ENCODE data around the gene PPP1R9A. TPM values are rescaled to one million over a fixed set of nuclear protein-coding genes. Genes with fewer than 3 reads are reported as not detected.

PPP1R9A gene
- total RNA-seq, 4 donors from 2014 or later = 8.2 to 18.1 (median 10.0) TPM

DNA sequence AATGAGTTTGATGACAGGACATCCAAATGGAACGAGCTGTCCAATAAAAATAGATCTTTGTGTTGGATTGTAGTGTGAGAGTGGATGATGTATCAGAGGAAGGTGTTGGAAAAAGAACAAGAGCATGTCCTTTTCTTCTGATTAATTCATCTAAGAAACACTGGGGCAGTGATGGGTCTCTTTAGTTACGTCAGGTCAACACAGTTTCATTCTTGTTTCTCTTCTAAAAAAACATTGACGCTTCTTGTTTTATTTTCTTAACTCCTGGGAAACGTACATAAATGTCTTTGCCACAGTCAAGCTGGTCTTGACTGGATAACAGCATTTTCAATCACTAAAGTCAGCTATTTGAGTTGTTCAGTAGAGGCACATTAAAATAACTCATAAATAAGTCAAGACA lies 67.0 kb downstream of the PPP1R9A start:
- TF ChIP-seq, protein P1, sequence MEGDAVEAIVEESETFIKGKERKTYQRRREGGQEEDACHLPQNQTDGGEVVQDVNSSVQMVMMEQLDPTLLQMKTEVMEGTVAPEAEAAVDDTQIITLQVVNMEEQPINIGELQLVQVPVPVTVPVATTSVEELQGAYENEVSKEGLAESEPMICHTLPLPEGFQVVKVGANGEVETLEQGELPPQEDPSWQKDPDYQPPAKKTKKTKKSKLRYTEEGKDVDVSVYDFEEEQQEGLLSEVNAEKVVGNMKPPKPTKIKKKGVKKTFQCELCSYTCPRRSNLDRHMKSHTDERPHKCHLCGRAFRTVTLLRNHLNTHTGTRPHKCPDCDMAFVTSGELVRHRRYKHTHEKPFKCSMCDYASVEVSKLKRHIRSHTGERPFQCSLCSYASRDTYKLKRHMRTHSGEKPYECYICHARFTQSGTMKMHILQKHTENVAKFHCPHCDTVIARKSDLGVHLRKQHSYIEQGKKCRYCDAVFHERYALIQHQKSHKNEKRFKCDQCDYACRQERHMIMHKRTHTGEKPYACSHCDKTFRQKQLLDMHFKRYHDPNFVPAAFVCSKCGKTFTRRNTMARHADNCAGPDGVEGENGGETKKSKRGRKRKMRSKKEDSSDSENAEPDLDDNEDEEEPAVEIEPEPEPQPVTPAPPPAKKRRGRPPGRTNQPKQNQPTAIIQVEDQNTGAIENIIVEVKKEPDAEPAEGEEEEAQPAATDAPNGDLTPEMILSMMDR (IDR thresholded peaks at IDR 0.05; ENCODE audit: low read depth) = no peak

DNA sequence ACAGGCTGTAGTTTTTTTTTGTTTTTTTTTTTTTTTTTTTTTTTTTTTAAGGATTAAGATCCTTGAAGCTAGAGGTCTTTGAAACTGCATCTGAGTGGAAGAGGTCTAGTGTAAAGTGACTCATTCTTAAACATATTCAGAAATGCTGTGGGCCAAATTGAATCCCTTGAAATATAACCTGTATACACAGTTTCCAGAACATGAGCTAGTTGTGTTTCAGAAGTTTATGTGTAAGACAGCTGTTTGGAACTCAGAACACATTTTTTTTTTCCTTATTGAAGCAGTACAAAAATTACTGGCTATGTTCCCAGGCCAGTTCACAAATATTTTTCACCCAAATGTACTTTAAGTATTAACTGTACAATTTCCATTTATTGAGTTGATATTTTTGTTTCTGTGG lies 67.9 kb downstream of the PPP1R9A start:
- TF ChIP-seq, protein P1 (IDR thresholded peaks at IDR 0.05; ENCODE audit: low read depth) = no peak

DNA sequence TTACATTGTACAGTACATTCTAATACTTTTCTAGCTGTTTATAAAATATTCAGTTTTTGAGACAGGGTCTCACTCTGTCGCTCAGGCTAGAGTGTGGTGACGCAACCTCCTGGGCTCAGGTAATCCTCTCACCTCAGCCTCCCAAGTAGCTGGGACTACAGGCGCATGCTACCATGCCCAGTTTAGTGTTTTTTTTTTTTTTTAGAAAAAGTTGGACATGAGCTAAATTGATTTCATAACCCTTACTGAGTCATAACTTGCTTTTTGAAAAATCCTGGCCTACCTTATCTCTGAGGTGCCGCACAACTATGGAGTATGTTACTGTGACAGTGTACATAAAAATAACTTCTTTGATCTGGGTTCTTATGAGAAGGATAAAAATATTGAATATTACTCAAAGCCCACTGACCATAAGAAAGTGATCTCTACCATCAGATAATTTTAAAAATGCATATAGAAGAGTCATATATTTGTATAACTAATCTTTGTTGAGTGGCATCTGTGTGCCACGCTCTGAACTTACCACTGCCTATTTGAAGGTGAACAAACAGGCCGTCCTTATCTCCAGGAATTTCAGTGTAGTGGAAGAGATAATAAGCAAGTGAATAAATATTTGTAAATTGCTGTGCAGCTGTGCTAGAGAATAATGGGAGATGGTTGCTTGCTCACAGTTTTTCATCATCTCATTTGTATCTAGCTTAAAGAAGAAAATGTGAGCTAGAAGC lies 73.2 kb downstream of the PPP1R9A start:
- TF ChIP-seq, protein P1 (IDR thresholded peaks at IDR 0.05; ENCODE audit: low read depth) = no peak

DNA sequence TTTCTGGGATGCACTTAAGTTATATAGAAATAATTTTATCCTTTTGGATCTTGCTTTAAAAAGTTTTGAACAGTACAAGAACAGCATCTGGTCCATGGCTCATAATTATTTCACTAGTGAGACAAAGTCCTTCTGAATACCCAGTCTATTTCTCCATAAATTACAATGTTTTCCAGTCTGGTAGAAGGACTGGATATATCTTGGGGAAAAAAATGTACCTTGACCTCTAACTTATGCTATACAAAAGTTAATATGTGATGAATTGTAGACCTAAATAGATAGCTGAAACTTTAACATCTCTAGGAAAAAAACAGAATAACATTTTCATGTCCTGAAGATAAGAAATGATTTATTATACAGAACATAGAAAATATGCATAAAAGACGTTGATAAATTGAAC lies 88.5 kb downstream of the PPP1R9A start:
- TF ChIP-seq, protein P1 (IDR thresholded peaks at IDR 0.05; ENCODE audit: low read depth) = no peak

DNA sequence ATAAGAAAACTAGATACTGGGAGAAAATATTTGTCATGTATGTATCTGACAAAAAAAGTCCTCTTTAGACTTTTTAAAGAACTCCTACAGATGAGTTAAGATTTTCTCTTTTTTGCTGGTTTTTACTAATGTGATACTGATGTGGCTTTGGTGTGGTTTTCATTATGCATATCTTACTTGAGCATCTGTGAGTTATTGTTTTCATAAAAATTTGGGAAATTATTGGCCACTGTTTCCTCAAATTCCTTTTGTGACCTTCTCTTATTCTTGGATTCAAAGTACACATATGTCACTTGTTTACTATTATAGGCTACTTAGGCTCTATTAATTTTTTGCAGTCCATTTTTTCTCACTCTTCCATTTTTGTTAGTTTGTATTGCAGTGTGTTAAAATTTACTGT lies 89.0 kb downstream of the PPP1R9A start:
- TF ChIP-seq, protein P1 (IDR thresholded peaks at IDR 0.05; ENCODE audit: low read depth) = no peak

DNA sequence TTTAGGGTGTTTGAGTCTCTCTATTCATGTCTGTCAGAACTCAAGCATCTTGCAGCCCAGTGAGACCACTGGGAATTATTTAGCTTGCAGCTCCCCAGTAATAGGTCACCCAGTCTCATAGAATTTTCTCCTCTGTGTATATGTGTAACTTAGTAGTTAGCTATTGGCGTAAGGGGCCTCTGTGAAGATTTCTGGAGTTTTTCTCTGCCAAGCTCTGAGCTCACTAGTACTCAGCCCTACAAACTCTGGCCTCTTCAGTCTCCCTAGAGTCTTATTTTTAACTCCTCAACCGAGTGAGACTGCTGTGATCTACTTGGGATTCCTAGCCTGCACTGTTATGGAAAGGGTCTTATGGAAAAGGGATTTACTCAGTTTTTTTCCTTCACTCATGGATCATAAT lies 90.2 kb downstream of the PPP1R9A start:
- TF ChIP-seq, protein P1 (IDR thresholded peaks at IDR 0.05; ENCODE audit: low read depth) = no peak

DNA sequence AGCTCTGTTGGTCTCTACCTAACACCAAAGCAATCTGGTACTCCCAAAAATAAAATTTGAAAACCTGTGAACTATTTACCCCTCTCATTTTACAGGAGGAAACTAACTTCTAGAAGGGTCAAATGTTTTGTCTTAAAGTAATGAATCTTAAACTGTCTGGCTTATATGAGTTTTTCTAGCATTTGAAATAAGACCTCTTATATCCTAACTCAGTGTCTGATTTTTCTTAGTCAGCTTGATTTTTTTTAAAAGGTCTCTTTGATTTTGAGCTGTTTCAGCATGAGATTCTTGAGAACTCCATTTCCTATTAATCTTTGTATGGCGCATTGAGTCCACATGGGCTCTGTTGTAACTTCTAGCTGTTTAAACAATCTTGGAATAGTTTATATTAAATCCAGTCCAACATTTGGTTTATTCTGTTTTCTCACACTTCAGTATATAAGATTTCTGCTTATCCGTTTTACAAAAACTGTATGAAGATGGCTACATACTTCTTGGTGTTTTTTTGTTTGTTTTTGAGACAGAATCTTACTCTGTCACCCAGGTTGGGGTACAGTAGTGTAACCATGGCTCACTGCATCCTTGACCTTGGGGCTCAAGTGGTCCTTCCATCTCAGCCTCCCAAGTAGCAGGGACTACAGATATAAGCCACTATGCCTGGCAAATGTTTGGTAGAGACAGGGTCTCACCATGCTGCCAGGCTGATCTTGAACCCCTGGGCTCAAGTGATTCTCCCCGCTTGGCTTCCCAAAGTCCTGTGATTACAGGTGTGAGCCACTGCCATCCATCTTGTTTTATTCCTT lies 91.1 kb downstream of the PPP1R9A start:
- TF ChIP-seq, protein P1 (IDR thresholded peaks at IDR 0.05; ENCODE audit: low read depth) = no peak
